Measurements from ENCODE around the gene ZNF772. TPM values are rescaled to one million over a fixed set of nuclear protein-coding genes. Genes with fewer than 3 reads are reported as not detected.
"Not testable (repeated sequence)": the region's sequence is repeated elsewhere in the genome, so short reads cannot be mapped to it uniquely, and the experiment has no call there.

The ZNF772 gene
- total RNA-seq (10 to 100 TPM; 20.9 to 23.8 TPM), polyA plus RNA-seq (1 to 10 TPM; 2.6 to 3.4 (median 2.9) TPM), total RNA-seq (0.49 to 22.6 (median 10.2) reads per million in 6 experiments)

DNA sequence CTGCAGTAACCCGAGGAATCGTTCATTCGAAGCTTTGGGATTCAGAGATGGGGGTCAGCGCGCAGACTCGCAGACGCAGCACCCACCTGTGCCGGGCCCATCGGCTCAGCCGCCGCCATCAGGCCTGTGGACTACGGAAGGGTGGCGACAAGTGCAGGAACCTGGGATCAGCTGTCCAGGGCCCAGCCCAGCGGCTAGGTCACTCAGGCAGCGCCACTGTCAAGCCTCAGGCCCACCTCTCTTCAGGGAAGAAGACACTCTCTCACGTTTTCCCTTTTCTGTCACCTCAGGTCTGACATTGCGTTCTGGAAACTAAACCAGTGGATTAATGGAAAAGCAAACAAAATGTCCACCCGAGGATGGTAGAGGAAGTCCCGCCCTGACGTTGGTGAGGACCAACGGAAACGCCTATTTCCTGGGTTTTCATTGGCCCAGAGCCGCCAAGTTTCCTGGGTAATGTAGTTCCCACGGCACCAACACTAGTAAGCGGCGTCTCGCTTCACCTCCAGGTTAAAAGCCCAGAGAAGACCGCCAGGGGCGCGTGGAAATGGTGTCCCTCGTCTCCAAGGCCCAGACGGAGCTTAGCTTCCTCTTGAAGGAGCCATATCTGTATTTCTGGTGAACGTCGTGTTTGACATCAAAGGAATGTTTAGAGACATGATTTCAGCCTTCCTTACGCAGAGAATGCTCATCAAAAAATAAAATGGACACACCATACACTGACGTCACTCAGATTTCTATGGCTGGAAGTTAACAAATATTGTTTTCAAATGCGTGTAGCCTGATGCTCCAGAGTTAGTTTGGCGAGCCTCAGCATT is at the start of gene ZNF772:
Gene ZNF772, minus strand, starts transcription at position 376 of the 818 bp plus-strand sequence. Its CDS starts 257 bp downstream, at position 119.
- peak within 1 kb of the TSS; percentile 86 to 97 (median 94) for H3K4me3 Mint-ChIP-seq
- peaks cover 28 to 61% (median 58%) of the 10 kb centered on the region in 3 donors for H3K36me3 Mint-ChIP-seq
- ATAC-seq = peak; percentile 98 to 99

DNA sequence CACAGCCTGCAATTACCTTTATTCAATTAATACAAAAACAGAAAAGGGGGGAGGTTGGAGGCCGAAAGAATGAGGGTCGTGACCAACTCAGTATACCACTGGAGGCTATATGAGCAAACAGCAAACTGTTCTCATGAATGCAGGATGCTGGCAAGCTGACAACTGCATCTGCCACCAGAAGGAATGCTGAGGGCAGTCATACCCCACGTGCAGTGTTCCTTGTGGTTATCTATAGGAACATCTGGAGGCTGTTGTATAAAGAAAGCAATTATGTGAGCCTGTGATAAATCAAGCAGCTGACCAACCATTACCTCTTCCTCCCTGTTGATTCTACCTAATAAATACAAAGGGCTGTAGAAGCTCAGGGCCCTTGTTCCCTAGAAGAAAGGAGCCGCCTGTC is 40.7 kb upstream of the ZNF772 start:
- H3K27ac Mint-ChIP-seq, H3K4me3 Mint-ChIP-seq, H3K27me3 Mint-ChIP-seq, DNase-seq, H3K4me1 Mint-ChIP-seq, POLR2A ChIA-PET, ATAC-seq: not testable (repeated sequence)
- Mint-ChIP-seq H3K9me3 (peaks cover 0 to 87% (median 51%) of the 10 kb centered on the region in 9 donors), H3K36me3 (peaks cover 49 to 77% (median 72%) of the 10 kb centered on the region in 3 donors)

More for the DNA sequence above, at the start of gene ZNF772:
- DNase-seq = peak; percentile 69 to 96 (median 90)
- peaks cover 0 to 4% (median 0%) of the 10 kb centered on the region in 5 donors for H3K27me3 Mint-ChIP-seq
- peaks cover 10 to 81% (median 52%) of the 10 kb centered on the region in 9 donors for H3K9me3 Mint-ChIP-seq
- H3K27ac Mint-ChIP-seq = peak within 1 kb of the TSS; percentile 83 to 97 (median 92)
- POLR2A ChIA-PET = interaction anchor here (0.5 to 2.4 kb wide), 9 partner anchors 9 to 526 kb away, joined by 3 to 9 read pairs (median 3); partner anchors contain the start of genes ZNF211, ZNF419, ZNF551 and ZNF749
- peaks cover 13 to 19% (median 16%) of the 10 kb centered on the region in 4 donors for H3K4me1 Mint-ChIP-seq

- Mint-ChIP-seq H3K9me3 (peaks cover 0 to 90% (median 54%) of the 10 kb centered on the region in 9 donors), H3K4me1 (peaks cover 0 to 3% (median 0%) of the 10 kb centered on the region in 4 donors), H3K4me3 (peak overlapping the region in 1 of 10 donors; percentile 4), H3K27me3 (no peaks in the 10 kb centered on the region), H3K27ac (no peak overlapping the region), H3K36me3 (peaks cover 54 to 77% (median 71%) of the 10 kb centered on the region in 3 donors)
- POLR2A ChIA-PET = interaction anchor here (0.7 kb wide), 1 partner anchor 10 kb away, joined by 3 read pairs; no protein-coding TSS in a partner anchor
- DNase-seq (no peak), ATAC-seq (no peak)
Measured at GRCh38 chr19:57515255-57515654, 37.9 kb upstream of the ZNF772 start.

GRCh38 chr19:57512845-57513244 is 35.5 kb upstream of the ZNF772 start:
- Mint-ChIP-seq H3K27ac (no peak overlapping the region), H3K36me3 (peaks cover 66 to 85% (median 79%) of the 10 kb centered on the region in 3 donors), H3K27me3 (no peaks in the 10 kb centered on the region), H3K4me1 (peaks cover 0 to 3% (median 0%) of the 10 kb centered on the region in 4 donors), H3K4me3 (no peak overlapping the region), H3K9me3 (peaks cover 0 to 94% (median 65%) of the 10 kb centered on the region in 9 donors)
- POLR2A ChIA-PET = no interaction called here
- DNase-seq = peak in 1 of 10 donors; percentile 8
- no peak for ATAC-seq

- no peak overlapping the region for H3K4me3 Mint-ChIP-seq
- POLR2A ChIA-PET = interaction anchor here (0.6 kb wide), 1 partner anchor 154 kb away, joined by 3 read pairs; no protein-coding TSS in a partner anchor
Measured at GRCh38 chr19:57511484-57511883, 34.1 kb upstream of the ZNF772 start.

DNA sequence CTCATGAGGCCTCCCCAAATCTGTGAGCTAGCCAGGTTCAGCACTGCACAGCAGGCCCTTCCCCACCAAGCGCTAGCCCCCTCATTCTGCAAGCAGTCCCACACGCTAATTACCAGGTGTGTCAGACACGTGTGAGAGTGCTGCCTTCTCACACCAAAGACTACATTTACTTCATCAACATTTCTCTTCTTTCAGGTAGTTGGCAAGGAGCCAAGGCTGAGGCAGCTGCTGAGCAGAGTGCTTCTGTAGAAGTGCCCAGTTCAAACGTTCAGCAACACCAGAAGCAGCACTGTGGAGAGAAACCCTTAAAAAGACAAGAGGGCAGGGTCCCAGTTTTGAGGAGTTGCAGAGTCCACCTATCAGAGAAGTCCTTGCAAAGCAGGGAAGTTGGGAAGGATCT is 28.8 kb upstream of the ZNF772 start:
- Mint-ChIP-seq H3K36me3 (peaks cover 71 to 89% (median 81%) of the 10 kb centered on the region in 3 donors), H3K27ac (no peak overlapping the region), H3K27me3 (no peaks in the 10 kb centered on the region), H3K9me3 (peaks cover 0 to 90% (median 52%) of the 10 kb centered on the region in 9 donors), H3K4me1 (peaks cover 8 to 19% (median 18%) of the 10 kb centered on the region in 4 donors), H3K4me3 (peak overlapping the region in 1 of 10 donors; percentile 22)
- POLR2A ChIA-PET = no interaction called here
- DNase-seq (no peak), ATAC-seq (no peak)

More at GRCh38 chr19:57511484-57511883, 34.1 kb upstream of the ZNF772 start:
- Mint-ChIP-seq H3K9me3 (peaks cover 0 to 93% (median 61%) of the 10 kb centered on the region in 9 donors), H3K36me3 (peaks cover 70 to 85% (median 74%) of the 10 kb centered on the region in 3 donors), H3K4me1 (peaks cover 0 to 3% (median 0%) of the 10 kb centered on the region in 4 donors), H3K27me3 (no peaks in the 10 kb centered on the region), H3K27ac (no peak overlapping the region)
- ATAC-seq = no peak
- no peak for DNase-seq

- Mint-ChIP-seq H3K27ac (peak overlapping the region; percentile 71 to 95 (median 85)), H3K9me3 (peaks cover 0 to 80% (median 56%) of the 10 kb centered on the region in 9 donors), H3K4me3 (peak overlapping the region; percentile 46 to 88 (median 83)), H3K36me3 (peaks cover 43 to 56% (median 55%) of the 10 kb centered on the region in 3 donors), H3K4me1 (peaks cover 20 to 35% (median 32%) of the 10 kb centered on the region in 4 donors)
- POLR2A ChIA-PET = interaction anchor here (0.6 to 1.0 kb wide), 6 partner anchors 13 to 219 kb away, joined by 3 to 7 read pairs (median 4); partner anchors contain the start of genes ZNF419, ZNF549 and ZNF772
- not testable (repeated sequence) for H3K27me3 Mint-ChIP-seq, ATAC-seq, DNase-seq
Measured at GRCh38 chr19:57500400-57500799, 23.0 kb upstream of the ZNF772 start.

DNA sequence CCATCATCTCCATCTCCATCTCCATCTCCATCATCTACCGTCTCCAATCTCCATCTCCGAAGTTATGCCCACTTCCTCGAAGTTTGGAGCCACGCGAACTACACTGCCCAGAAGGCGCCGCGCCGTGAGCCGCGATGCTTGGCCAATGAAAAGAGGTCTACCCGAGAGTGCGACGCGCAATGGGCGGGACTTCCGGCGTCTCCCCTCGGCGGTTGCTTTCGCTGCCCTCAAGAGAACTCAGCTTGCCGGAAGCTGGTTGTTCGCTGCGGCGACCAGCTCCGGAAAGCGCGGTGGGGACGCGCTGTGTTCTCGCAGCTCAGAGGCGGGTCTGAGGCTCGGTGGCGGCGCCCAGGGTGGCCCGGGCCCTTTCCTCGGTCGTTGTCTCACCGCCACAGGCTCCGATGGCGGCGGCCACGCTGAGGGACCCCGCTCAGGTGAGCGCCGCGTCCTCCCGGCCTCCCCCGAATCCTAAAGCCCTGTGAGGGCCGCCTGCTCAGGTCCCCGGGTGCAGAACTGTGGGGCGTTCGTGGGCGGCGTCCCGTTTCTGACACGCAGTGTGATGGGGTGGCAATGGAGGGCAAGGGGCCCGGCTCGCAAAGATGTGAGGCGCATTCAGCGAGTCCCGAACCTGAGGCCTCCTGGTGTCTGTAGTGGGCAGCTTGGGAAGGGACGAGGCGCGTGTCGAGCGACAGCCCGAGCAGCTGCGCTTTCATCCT is 22.5 kb upstream of the ZNF772 start, which contains the start of gene ZNF773:
Gene ZNF773, plus strand, starts transcription at position 259 of the 716 bp plus-strand sequence. Its CDS starts 143 bp downstream, at position 402.
- H3K27me3 Mint-ChIP-seq = not testable (repeated sequence)
- DNase-seq (peak; percentile 88 to 98 (median 96)), ATAC-seq (peak; percentile 93 to 94)
- peak within 1 kb of the TSS; percentile 76 to 96 (median 90) for H3K27ac Mint-ChIP-seq
- peaks cover 0 to 81% (median 56%) of the 10 kb centered on the region in 9 donors for H3K9me3 Mint-ChIP-seq
- peaks cover 20 to 35% (median 32%) of the 10 kb centered on the region in 4 donors for H3K4me1 Mint-ChIP-seq
- POLR2A ChIA-PET = interaction anchor here (0.6 to 1.0 kb wide), 8 partner anchors 12 to 595 kb away, joined by 3 to 7 read pairs (median 4); partner anchors contain the start of genes ZNF134, ZNF419, ZNF549 and ZNF772
- peak within 1 kb of the TSS; percentile 46 to 88 (median 84) for H3K4me3 Mint-ChIP-seq
- H3K36me3 Mint-ChIP-seq = peaks cover 42 to 55% (median 54%) of the 10 kb centered on the region in 3 donors

DNA sequence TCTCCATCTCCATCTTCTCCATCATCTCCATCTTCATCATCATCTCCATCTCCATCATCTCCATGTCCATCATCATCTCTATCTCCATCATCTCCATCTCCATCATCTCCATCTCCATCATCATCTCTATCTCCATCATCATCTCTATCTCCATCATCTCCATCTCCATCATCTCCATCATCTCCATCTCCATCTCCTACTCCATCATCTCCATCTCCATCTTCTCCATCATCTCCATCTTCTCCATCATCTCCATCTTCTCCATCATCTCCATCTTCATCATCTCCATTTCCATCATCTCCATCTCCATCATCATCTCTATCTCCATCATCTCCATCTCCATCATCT is 21.9 kb upstream of the ZNF772 start:
- DNase-seq, ATAC-seq, H3K27me3 Mint-ChIP-seq: not testable (repeated sequence)
- H3K4me3 Mint-ChIP-seq = peak overlapping the region; percentile 46 to 88 (median 84)
- H3K36me3 Mint-ChIP-seq = peaks cover 42 to 58% (median 55%) of the 10 kb centered on the region in 3 donors
- H3K4me1 Mint-ChIP-seq = peaks cover 20 to 35% (median 32%) of the 10 kb centered on the region in 4 donors
- H3K27ac Mint-ChIP-seq = peak overlapping the region; percentile 63 to 96 (median 88)
- H3K9me3 Mint-ChIP-seq = peaks cover 0 to 81% (median 54%) of the 10 kb centered on the region in 9 donors
- POLR2A ChIA-PET = interaction anchor here (0.6 to 1.0 kb wide), 6 partner anchors 12 to 596 kb away, joined by 3 to 7 read pairs (median 4); partner anchors contain the start of genes ZNF134, ZNF419, ZNF549 and ZNF772

GRCh38 chr19:57488299-57488644 is 10.9 kb upstream of the ZNF772 start:
- H3K36me3 Mint-ChIP-seq = peaks cover 43 to 54% (median 46%) of the 10 kb centered on the region in 3 donors
- peaks cover 16 to 21% (median 18%) of the 10 kb centered on the region in 4 donors for H3K4me1 Mint-ChIP-seq
- H3K27ac Mint-ChIP-seq = peak overlapping the region in 9 of 10 donors; percentile 37 to 89 (median 76)
- peak overlapping the region; percentile 61 to 89 (median 80) for H3K4me3 Mint-ChIP-seq
- not testable (repeated sequence) for H3K27me3 Mint-ChIP-seq, DNase-seq
- H3K9me3 Mint-ChIP-seq = peaks cover 0 to 61% (median 43%) of the 10 kb centered on the region in 9 donors
- POLR2A ChIA-PET = interaction anchor here (0.6 to 1.1 kb wide), 3 partner anchors 11 to 297 kb away, joined by 3 to 4 read pairs (median 3); partner anchors contain the start of genes ZNF264 and ZNF772
- ATAC-seq = peak in 1 of 2 donors; percentile 2

DNA sequence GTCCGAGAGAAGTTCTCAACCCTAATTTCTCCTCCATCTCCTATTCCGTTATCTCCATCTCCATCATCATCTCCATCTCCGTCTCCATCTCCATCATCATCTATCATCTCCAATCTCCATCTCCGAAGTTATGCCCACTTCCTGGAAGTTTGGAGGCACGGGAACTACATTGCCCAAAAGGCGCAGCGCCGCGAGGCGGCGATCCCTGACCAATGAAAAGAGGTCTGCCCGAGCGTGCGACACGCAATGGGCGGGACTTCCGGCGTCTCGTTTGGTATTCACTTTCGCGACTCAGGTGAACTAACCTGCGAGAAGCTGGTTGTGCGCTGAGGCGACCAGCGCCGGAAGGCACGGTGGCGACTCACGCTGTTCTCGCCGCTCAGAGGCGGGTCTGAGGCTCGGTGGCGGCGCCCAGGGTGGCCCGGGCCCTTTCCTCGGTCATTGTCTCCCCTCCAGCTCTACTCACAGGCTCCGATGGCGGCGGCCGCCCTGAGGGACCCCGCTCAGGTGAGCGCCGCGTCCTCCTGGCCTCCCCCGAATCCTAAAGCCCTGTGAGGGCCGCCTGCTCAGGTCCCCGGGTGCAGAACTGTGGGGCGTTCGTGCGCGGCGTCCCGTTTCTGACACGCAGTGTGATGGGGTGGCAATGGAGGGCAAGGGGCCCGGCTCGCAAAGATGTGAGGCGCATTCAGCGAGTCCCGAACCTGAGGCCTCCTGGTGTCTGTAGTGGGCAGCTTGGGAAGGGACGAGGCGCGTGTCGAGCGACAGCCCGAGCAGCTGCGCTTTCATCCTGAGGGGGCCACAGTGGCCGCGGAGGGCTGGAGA is 10.3 kb upstream of the ZNF772 start, which contains the start of gene ZNF419:
Gene ZNF419, plus strand, starts transcription at position 274 of the 822 bp plus-strand sequence. Its CDS starts 201 bp downstream, at position 475.
- peak within 1 kb of the TSS; percentile 65 to 95 (median 84) for H3K27ac Mint-ChIP-seq
- peak; percentile 87 to 98 (median 94) for DNase-seq
- not testable (repeated sequence) for H3K27me3 Mint-ChIP-seq
- H3K4me3 Mint-ChIP-seq = peak within 1 kb of the TSS; percentile 61 to 89 (median 84)
- POLR2A ChIA-PET = interaction anchor here (0.6 to 1.1 kb wide), 8 partner anchors 10 to 296 kb away, joined by 3 to 6 read pairs (median 4); partner anchors contain the start of genes ZNF154, ZNF211, ZNF264 and ZNF772
- peaks cover 0 to 55% (median 39%) of the 10 kb centered on the region in 9 donors for H3K9me3 Mint-ChIP-seq
- ATAC-seq = peak; percentile 97
- peaks cover 38 to 48% (median 41%) of the 10 kb centered on the region in 3 donors for H3K36me3 Mint-ChIP-seq
- H3K4me1 Mint-ChIP-seq = peaks cover 16 to 21% (median 18%) of the 10 kb centered on the region in 4 donors
